GM19043 (cell line): ENCODE results near the gene ITK.

ENCODE experiments used
- ATAC-seq: cut with Tn5 transposase; IDR thresholded peaks from one replicate; pipeline ENCODE4 v1.9.1; 2021; ENCODE audit warnings: low read depth; ENCODE audit not compliant: unreplicated experiment

ITK gene

DNA sequence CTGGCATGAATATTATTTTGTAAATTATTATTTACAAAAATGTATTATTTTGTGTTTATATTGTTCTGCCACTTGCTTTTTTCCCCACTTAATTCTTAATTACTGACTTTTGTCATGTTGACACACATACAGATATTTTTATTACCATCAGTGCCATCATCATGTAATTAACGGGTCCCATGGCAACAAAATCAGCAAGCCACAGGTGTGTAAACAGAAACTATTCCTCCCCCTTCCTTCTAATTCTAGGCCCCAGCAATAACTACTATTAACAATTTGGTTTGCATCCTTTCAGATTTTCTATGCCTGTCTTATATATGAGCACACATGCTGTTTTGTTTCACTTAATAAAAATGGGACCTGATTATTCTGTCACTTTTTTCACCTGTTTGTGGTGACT is 114.6 kb downstream of the ITK start:
- no peak for ATAC-seq

DNA sequence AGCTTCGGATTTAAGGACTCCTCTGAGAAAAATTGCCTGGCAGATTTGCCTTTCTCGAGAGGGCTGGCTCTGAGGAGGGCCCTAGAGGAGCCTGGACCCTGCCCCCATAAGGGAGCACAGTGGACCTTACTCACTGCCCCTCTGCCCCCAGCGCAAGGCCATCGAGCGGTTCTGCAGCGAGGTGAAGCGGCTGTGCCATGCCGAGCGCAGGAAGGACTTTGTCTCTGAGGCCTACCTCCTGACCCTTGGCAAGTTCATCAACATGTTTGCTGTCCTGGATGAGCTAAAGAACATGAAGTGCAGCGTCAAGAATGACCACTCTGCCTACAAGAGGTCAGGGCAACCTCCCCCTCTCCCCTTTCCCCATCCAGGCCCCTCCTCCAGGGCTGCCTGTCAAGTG is 119.9 kb downstream of the ITK start:
- no peak for ATAC-seq

DNA sequence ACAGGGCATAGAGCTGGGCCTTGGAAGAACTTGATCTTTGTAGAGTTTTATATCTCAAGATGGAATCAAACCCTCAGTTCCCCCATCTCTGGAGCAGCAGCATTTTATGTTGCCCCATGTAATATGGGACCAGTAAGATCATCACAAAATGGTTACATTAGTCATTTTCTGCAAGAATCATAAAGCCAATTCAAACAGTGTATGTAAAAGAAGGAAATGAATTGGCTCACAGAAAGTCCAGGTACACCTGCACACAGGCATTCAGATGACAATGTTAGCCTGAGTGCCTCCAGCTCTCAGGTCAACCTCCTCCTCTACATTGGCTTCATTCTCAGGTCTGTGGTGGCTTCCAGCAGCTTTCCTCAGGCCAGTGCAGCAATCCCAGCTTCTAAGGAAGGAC is 120.4 kb downstream of the ITK start:
- no peak for ATAC-seq

DNA sequence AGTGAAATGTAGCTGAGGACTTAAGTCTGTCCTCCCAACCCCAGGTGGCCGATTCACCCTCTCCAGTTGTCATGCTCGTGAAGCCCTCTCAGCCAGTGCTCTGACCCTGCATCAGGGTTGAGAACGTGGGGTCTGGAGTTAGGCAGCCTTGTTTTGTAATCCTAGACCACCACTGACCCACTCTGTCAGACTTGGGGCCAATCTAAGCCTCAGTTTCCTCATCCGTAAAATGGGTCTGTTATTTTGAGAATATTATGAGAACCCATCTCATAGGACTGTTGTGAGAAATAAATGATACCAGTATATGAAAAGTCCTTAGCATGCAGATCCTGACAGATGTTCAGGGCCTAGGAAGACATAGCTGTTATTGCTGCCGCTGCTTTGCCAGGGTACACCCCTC is 122.4 kb downstream of the ITK start:
- ATAC-seq = no peak

DNA sequence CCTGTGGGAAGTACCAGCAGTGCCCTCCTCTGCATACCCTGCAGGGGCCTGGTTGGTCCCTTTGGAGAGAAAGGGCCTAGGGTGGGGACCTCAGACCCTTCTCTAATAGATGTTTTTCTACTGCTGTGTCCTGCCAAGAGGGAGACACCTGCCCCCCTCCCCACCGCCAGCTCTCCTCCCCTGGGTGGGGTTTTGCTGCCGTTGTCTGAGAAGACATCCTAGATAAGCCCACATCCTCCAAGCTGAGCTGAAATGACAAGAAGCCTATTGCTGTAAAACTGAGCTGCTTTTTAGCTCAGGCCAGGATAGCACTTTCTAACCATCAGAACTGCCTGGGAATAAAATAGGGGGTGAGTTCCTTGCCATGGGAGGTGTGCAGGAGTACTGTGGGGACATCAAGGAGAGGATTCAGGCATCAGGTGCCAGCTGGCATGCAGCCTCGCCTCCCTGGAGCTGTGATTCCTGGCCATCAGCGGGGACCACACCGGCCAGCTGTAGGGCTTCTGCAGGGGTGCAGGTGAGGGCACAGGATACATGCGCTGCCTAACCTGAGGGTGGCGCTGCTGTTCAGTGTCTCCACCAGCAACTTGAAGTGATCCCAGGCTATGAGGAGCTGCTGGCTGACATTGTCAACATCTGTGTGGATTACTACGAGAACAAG is 123.2 kb downstream of the ITK start:
- no peak for ATAC-seq
